ES-I3 (cell line): ENCODE measurements around the gene CDH4.
"Not testable (repeated sequence)": the region's sequence is repeated elsewhere in the genome, so short reads cannot be mapped to it uniquely, and the experiment has no call there.

ENCODE experiments used
- H3K36me3 ChIP-seq: 2 replicates; pipeline ENCODE4 v1.6.1; 2013; ENCODE audit warnings: mild to moderate bottlenecking, low read length, control low read depth, moderate library complexity; ENCODE audit not compliant: insufficient read depth
- H3K4me1 ChIP-seq: 2 replicates; pipeline ENCODE4 v1.6.1; 2013; ENCODE audit warnings: mild to moderate bottlenecking, control low read depth, low read length; ENCODE audit not compliant: insufficient read depth
- H3K9ac ChIP-seq: 2 replicates; pipeline ENCODE4 v1.6.1; 2013; ENCODE audit warnings: low read depth, mild to moderate bottlenecking, low read length, moderate library complexity
- H3K9me3 ChIP-seq: 2 replicates; pipeline ENCODE4 v1.6.1; 2013; ENCODE audit warnings: mild to moderate bottlenecking, low read length, moderate library complexity; ENCODE audit not compliant: control insufficient read depth, insufficient read depth

CDH4 gene

GRCh38 chr20:61964675-61965605 is 712.9 kb downstream of the CDH4 start:
- peak overlapping the region; percentile 33; the same call in 1 of the 2 replicates for H3K9ac ChIP-seq

DNA sequence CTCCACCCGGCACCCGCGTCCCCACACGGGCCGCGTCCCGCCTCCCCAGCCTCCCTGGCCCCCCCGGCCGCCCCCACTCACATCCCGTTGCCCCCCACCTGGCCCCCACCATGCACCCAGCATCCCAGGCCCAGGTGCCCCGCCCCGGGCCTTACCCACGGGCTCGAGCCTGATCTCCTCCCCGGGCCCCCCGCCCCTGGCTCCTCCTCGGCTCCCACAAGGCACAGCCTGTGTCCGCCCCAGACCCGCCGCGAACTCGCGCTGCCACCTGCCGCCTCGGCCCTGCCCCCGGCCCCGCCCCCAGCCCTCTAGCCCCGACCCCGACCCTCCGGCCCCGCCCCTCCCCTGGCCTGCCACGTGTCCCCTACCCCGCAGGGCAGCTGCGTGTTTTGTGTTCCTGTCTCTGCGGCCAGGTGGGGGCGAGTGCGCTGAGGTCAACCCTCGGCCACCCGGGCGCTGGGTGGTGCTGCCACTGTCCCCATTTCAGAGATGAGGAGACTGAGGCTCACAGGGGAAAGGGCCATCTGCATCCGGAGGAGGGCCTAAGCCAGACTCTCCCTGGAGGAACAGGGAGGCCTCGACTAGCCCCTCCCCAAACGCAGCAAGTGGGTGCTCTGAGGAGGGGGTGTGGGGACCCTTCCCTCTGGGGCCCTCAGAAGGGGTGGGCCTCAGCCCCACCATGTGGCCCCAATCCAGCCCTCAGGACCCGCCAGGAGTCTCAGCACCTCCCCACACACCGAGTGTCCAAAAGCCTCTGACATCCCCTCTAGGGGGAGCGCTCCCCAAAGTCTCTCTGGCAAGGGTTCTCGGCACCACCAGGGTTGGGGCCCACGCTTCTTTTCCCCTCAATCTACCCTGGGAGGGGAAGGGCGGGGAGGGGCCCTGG is 713.8 kb downstream of the CDH4 start:
- no peaks in the 10 kb centered on the region for H3K36me3 ChIP-seq
- H3K9ac ChIP-seq = no peak overlapping the region; the same call in 1 of the 2 replicates
- no peaks in the 10 kb centered on the region for H3K9me3 ChIP-seq
- no peaks in the 10 kb centered on the region; the same call in 1 of the 2 replicates for H3K4me1 ChIP-seq

More at GRCh38 chr20:61964675-61965605, 712.9 kb downstream of the CDH4 start:
- no peaks in the 10 kb centered on the region; the same call in 1 of the 2 replicates for H3K4me1 ChIP-seq
- no peaks in the 10 kb centered on the region for H3K36me3 ChIP-seq
- H3K9me3 ChIP-seq = no peaks in the 10 kb centered on the region

DNA sequence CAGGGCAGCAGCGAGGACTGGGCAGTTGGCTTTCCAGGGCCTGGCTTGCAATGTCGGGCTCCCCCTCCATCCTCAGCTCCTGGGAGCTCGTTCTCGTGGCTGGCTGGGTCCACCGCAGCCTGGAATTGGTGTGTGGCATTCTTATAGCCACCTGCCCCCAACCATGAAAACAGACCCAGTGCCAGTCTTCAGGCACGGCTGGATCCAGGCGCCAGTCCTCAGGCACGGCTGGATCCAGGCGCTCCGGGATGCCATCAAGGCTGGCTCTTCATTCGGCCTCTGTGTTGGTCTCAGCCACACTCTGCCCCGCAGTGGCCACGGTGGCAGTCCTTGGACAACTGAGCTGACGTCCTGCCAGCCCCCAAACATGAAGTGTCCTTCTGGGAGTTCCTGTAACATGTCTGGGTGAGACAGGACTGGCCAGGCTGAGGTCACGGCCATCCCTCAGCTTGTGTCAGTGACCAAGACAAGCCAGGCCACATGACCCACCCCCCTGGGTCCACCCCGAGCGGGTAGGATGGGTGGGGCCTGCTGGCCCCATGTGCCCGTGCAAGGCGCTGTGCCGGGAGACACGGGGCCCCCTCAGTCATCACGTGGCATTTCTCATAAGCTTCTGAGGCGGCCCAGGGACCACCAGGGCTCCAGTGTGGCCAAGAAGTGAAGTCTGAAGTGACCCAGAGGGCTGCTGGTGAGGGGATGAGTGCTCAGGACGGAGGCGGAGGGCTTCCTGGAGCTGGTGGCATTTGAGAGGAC is 714.6 kb downstream of the CDH4 start:
- Histone ChIP-seq H3K4me1 (no peaks in the 10 kb centered on the region; the same call in 1 of the 2 replicates), H3K9ac (no peak overlapping the region), H3K9me3 (no peaks in the 10 kb centered on the region), H3K36me3 (no peaks in the 10 kb centered on the region)

DNA sequence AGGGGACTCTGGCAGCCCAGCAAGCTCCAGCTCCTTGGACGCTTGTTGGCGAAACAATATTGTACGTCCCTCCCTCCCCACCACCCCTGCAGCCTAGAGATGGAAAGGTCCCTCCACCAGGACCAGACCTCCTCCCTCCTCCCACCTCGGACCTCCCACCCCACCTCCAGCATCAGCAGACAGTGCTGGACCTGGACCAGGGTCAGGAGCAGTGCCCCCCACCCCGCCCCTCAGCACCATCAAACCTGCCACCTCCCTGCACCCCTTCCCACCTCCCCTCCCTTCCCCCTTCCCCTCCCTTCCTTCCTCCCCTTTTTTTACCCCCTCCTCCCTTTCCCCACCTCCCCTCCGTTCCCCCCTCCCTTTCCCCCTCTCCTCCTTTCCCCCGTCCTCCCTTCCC is 715.2 kb downstream of the CDH4 start:
- Histone ChIP-seq H3K36me3 (no peaks in the 10 kb centered on the region), H3K9ac (no peak overlapping the region), H3K4me1 (no peaks in the 10 kb centered on the region; the same call in 1 of the 2 replicates), H3K9me3 (no peaks in the 10 kb centered on the region)

DNA sequence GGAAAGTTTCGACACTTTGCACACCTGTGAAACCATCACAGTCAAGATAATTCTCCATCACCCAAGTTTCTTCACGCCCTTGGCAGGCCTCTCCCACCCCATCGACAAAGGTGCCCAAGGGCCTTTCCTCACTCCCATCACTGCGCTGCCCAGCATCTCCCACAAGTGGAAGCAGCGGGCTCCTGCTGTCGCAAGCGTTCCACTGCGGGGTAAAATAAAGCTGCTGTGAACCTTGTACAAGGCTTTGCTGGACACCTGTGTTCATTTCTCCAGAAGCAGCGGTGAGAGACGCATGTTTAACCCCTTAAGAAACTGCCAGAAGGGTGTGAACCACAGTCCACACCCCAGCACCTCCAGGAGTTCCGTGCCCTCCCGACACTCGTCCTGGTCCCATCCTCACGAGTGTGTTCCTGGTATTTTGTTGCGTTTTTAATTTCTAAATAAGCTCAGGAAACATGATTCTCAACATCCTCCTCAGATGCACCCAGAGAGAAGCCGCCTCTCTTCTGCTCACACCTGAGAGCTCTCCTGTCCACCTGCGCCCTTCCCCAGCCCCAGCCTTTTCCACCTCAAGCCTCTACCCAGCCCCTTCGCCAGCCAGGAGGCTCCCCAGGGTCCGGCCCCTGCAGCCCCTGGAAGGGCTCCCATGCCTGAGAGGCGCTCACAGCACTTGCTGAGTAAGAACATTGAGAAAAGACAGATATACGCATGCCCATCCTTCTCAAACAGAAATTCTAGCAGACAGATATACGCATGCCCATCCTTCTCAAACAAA is 716.2 kb downstream of the CDH4 start:
- Histone ChIP-seq H3K4me1 (no peaks in the 10 kb centered on the region; the same call in 1 of the 2 replicates), H3K36me3 (0 out of 2 replicates have a peak, but pooled peaks cover 3% of the 10 kb centered on the region), H3K9ac (no peak overlapping the region), H3K9me3 (no peaks in the 10 kb centered on the region)

- Histone ChIP-seq H3K4me1 (no peaks in the 10 kb centered on the region; the same call in 1 of the 2 replicates), H3K36me3 (0 out of 2 replicates have a peak, but pooled peaks cover 3% of the 10 kb centered on the region), H3K9me3 (no peaks in the 10 kb centered on the region), H3K9ac (no peak overlapping the region)
These were observed 716.9 kb downstream of the CDH4 start for GRCh38 chr20:61968932-61969331.

- 0 out of 2 replicates have a peak, but pooled peaks cover 3% of the 10 kb centered on the region for H3K36me3 ChIP-seq
- no peaks in the 10 kb centered on the region; the same call in 1 of the 2 replicates for H3K4me1 ChIP-seq
- no peaks in the 10 kb centered on the region for H3K9me3 ChIP-seq
- no peak overlapping the region for H3K9ac ChIP-seq
These were observed 717.7 kb downstream of the CDH4 start for GRCh38 chr20:61969806-61970205.

DNA sequence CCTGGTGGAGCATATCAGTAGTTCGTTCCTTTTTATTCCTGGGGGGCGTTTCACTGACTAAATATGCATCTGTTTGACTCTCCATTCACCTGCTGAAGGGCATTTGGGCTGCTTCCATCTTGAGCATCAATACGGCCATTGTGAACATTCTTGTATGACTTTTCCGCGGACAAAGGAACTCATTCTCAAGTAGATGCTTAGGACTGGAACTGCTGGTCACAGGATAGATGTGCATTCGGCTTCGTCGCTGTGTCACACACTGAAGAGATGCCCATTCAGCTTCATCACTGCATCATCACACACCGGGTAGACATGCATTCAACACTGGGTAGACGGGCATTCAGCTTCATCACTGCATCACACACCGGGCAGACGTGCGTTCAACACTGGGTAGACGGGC is 718.3 kb downstream of the CDH4 start:
- H3K9ac ChIP-seq = no peak overlapping the region
- H3K36me3 ChIP-seq = 0 out of 2 replicates have a peak, but pooled peaks cover 3% of the 10 kb centered on the region
- H3K4me1 ChIP-seq = no peaks in the 10 kb centered on the region; the same call in 1 of the 2 replicates

DNA sequence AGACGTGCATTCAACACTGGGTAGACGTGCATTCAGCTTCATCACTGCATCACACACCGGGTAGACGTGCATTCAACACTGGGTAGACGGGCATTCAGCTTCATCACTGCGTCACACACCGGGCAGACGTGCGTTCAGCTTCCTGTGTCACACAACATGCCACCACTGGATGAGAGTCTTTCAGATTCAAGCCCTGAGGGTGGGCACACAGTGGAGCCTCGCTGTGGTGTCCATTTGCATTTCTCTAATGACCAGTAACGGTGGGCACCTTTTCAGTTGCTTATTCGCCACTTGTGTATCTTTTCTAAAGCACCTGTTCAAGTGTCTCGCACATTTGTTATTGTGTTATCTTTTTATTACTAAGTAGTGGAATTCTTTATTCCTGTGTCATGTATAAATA is 719.5 kb downstream of the CDH4 start:
- H3K4me1 ChIP-seq, H3K36me3 ChIP-seq, H3K9me3 ChIP-seq, H3K9ac ChIP-seq: not testable (repeated sequence)

More for the DNA sequence above, 718.3 kb downstream of the CDH4 start:
- H3K9me3 ChIP-seq = no peaks in the 10 kb centered on the region

GRCh38 chr20:61972636-61973508 is 720.8 kb downstream of the CDH4 start:
- Histone ChIP-seq H3K9ac (no peak overlapping the region), H3K4me1 (no peaks in the 10 kb centered on the region), H3K9me3 (no peaks in the 10 kb centered on the region), H3K36me3 (0 out of 2 replicates have a peak, but pooled peaks cover 3% of the 10 kb centered on the region)

- Histone ChIP-seq H3K9me3 (no peaks in the 10 kb centered on the region), H3K36me3 (0 out of 2 replicates have a peak, but pooled peaks cover 3% of the 10 kb centered on the region), H3K4me1 (no peaks in the 10 kb centered on the region), H3K9ac (no peak overlapping the region)
These were observed 721.7 kb downstream of the CDH4 start for GRCh38 chr20:61973515-61974356.

- no peaks in the 10 kb centered on the region for H3K4me1 ChIP-seq
- H3K9ac ChIP-seq = no peak overlapping the region
- no peaks in the 10 kb centered on the region for H3K9me3 ChIP-seq
- H3K36me3 ChIP-seq = 0 out of 2 replicates have a peak, but pooled peaks cover 3% of the 10 kb centered on the region
These were observed 722.2 kb downstream of the CDH4 start for GRCh38 chr20:61974357-61974665.
